ENCODE data around the gene ZSCAN10.
"Not testable (repeated sequence)": the region's sequence is repeated elsewhere in the genome, so short reads cannot be mapped to it uniquely, and the experiment has no call there.

Gene ZSCAN10

DNA sequence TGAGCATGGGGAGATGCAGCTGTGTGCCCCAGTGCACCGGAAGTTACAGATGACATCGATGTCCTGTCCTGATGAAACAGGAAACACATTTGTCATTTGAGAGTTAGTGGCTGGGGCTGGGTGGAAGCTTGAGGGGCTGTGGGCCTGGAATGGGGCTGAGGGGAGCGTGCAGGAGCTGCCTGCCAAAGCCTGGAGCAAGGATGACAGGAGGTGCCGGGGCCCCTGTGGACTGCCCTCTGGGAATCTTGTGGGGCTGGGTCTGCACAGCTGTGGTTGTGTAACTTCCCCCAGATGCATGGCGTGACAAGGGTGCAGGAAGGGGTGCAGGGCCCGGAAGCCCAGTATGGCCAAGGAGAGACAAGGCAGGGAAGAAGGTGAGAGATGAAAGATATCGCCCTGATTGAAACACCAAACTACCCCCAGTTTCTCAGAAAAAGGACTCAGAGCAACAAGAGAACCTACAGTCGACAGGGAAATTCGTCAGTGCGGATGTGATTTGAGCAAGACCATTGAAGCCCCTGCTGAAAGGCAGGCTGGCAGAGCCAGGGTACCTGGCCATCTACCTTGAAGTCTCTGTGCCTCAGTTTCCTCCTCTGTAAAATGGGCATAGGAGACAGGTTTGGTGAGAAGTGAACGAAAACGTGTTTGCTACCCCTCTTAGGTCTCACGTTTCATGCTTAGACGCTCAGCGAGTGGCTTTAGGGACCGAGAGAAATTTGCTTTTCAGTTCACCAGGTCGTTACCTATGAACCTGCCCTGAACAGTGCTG lies 43.9 kb downstream of the ZSCAN10 start:
- H3K4me3 ChIP-seq (ENCODE audit: low read depth, low read length) = no peak overlapping the region
- no peak for DNase-seq (ENCODE audit: low read depth)

DNA sequence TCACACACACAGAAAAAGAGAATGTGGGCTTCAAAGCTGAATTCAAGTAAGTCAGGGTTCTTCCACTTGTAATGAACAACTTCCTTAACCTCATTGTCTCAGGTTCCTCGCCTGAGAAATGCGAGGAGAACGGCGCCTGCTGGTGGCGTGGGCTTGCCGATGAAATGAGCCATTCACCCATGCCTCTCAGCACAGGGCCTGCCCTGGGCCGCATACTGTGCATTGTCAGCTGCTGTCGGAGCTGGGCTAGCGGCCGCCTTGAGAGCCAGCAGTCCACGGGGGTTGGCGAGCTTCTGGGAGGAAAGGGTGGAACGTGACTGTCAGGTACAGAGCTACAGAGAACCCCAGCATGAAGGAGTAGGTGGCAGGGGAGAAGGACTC lies 45.8 kb downstream of the ZSCAN10 start:
- not testable (repeated sequence) for DNase-seq (ENCODE audit: low read depth); H3K4me3 ChIP-seq (ENCODE audit: low read depth, low read length)

DNA sequence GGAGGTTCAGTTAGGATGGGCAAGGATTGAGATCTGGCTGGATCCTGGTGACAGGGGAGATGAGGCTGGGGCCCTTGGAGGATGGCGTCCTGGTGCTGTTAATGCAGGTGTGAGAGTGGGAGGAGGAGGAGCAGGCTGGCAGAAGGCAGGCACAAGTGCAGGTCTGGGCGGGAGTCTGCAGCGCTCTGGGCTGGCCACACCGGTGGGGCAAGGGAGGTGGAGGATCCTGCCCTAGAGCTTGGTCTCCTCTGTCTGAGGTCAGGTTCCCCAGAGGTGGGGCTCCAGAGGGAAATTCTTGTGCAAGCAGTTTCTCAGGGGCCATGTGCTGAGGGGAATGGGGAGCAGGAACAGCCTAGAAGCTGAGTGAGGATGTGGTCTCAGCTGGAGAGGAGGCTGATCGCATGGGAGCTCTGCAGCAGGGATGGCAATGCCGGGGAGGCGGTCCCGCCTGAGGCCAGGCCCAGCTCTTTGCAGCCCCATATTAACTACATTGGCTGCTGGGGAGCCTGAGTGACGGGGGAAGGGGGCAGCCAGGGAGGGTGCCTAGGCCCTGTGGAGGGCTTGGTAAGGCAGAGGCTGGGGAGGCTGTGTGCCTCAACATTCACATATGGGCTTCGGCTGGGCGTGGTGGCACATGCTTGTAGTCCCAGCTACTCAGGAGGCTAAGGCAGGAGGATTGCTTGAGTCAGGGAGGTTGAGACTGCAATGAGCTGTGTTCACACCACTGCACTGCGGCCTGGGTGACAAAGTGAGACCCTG lies 46.3 kb downstream of the ZSCAN10 start:
- DNase-seq (ENCODE audit: low read depth); H3K4me3 ChIP-seq (ENCODE audit: low read depth, low read length): not testable (repeated sequence)

DNA sequence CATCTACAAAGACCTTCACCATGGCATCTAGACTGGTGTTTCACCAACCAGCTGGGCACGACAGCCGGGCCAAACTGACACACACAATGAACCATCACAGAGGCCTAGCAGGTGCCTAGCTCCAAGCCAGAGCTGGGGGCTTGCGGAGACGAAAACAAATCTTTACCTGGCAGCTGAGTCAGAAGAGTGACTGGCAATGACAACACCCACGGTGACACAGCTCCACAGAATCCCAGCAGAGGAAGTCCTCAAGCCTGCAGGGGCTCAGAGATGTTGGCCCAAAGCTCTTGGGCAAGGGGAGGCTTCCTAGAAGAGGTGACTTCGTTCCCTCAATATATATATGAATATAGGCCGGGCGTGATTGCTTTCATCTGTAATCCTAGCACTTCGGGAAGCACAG lies 47.6 kb downstream of the ZSCAN10 start:
- no peak for DNase-seq (ENCODE audit: low read depth)
- H3K4me3 ChIP-seq (ENCODE audit: low read depth, low read length) = no peak overlapping the region

DNA sequence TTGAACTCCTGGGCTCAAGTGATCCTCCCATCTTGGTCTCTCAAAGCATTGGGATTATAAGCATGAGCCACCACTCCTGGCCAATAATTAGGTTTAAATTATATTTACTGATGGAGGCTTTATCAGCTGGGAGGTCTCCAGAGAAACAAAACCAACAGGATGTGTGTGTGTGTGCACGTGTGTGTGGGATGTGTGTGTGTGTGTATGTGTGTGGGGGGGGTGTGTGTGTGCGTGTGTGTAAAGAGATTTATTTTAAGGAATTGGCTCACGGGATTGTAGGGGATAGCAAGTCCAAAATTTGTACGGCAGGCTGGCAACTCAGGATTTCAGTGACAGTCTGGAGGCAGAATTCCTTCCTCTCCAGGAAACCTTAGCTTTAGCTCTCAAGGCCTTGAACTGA lies 48.1 kb downstream of the ZSCAN10 start:
- no peak overlapping the region for H3K4me3 ChIP-seq (ENCODE audit: low read depth, low read length)
- no peak for DNase-seq (ENCODE audit: low read depth)

DNA sequence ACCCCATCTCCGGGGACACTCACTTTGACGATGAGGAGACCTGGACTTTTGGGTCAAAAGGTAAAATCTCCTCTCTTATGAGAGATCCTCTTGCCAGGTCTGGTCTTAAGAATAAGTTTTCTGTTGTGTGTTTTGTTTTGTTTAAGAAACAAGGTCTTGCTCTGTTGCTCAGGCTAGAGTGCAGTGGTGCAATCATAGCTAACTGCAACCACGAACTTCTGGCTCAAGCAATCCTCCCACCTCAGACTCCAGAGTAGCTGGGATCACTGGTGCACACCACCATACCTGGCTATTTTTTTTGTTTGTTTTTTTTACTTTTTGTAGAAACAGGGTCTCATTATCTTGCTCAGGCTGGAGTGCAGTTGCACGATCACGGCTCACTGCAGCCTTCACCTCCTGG lies 48.6 kb downstream of the ZSCAN10 start:
- DNase-seq (ENCODE audit: low read depth) = no peak
- no peak overlapping the region for H3K4me3 ChIP-seq (ENCODE audit: low read depth, low read length)

DNA sequence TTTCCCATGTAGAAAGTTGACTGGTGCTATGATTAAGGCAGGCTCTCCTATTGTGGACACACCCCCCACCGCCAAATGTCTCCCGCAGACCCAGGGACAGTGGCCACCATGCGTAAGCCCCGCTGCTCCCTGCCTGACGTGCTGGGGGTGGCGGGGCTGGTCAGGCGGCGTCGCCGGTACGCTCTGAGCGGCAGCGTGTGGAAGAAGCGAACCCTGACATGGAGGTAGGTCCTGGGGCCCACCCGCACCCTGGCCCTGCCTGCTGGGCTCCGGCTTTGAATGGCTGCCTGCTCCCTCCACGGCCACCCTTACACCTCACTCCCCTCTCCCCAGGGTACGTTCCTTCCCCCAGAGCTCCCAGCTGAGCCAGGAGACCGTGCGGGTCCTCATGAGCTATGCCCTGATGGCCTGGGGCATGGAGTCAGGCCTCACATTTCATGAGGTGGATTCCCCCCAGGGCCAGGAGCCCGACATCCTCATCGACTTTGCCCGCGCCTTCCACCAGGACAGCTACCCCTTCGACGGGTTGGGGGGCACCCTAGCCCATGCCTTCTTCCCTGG lies 49.1 kb downstream of the ZSCAN10 start:
- no peak overlapping the region for H3K4me3 ChIP-seq (ENCODE audit: low read depth, low read length)
- DNase-seq (ENCODE audit: low read depth) = no peak

DNA sequence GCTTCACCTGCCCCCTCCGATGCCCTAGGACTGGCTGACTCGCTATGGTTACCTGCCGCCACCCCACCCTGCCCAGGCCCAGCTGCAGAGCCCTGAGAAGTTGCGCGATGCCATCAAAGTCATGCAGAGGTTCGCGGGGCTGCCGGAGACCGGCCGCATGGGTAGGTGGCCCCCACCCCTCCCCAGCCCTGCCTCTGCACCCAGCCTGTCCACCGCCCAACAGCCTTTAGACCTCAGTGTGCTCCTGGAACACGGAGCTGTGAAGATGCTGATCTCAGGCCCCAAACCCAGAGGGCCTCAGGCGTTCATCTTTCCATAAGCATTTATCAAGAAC lies 51.7 kb downstream of the ZSCAN10 start:
- no peak for DNase-seq (ENCODE audit: low read depth)
- no peak overlapping the region for H3K4me3 ChIP-seq (ENCODE audit: low read depth, low read length)

GRCh38 chr16:3046641-3047386 lies 52.3 kb downstream of the ZSCAN10 start:
- peak overlapping the region; percentile 54 for H3K4me3 ChIP-seq (ENCODE audit: low read depth, low read length)
- no peak for DNase-seq (ENCODE audit: low read depth)

GRCh38 chr16:3045758-3046640 lies 53.1 kb downstream of the ZSCAN10 start, which contains the start of gene MMP25:
TSS of gene MMP25 (plus strand) at chr16:3046561. CDS start at chr16:3046918, 357 bp downstream.
- H3K4me3 ChIP-seq (ENCODE audit: low read depth, low read length) = peak within 1 kb of the TSS; percentile 54
- no peak for DNase-seq (ENCODE audit: low read depth)

GRCh38 chr16:3044708-3045107 lies 54.4 kb downstream of the ZSCAN10 start:
- no peak overlapping the region for H3K4me3 ChIP-seq (ENCODE audit: low read depth, low read length)
- no peak for DNase-seq (ENCODE audit: low read depth)

- DNase-seq (ENCODE audit: low read depth) = no peak
- no peak overlapping the region for H3K4me3 ChIP-seq (ENCODE audit: low read depth, low read length)
Observed at GRCh38 chr16:3042376-3042775, 56.7 kb downstream of the ZSCAN10 start.

GRCh38 chr16:3038896-3039295 lies 60.2 kb downstream of the ZSCAN10 start:
- no peak for DNase-seq (ENCODE audit: low read depth)

More at GRCh38 chr16:3038896-3039295, 60.2 kb downstream of the ZSCAN10 start:
- no peak overlapping the region for H3K4me3 ChIP-seq (ENCODE audit: low read depth, low read length)

Measured in skeletal muscle cell (primary cell).